ENCODE measurements around the gene CEP85L.

CEP85L gene

GRCh38 chr6:118618676-118619377 lies 32.6 kb downstream of the CEP85L start:
- peak; percentile 50 for DNase-seq

GRCh38 chr6:118617417-118617816 lies 34.0 kb downstream of the CEP85L start:
- DNase-seq, result no peak

- DNase-seq, result no peak
Measured at GRCh38 chr6:118611334-118611733, 40.1 kb downstream of the CEP85L start.

- DNase-seq, result no peak
Measured at GRCh38 chr6:118606858-118607257, 44.5 kb downstream of the CEP85L start.

- no peak for DNase-seq
Measured at GRCh38 chr6:118606268-118606667, 45.1 kb downstream of the CEP85L start.

- no peak for DNase-seq
Measured at GRCh38 chr6:118603372-118603771, 48.0 kb downstream of the CEP85L start.

GRCh38 chr6:118602300-118602699 lies 49.1 kb downstream of the CEP85L start:
- DNase-seq, result no peak

GRCh38 chr6:118598324-118598723 lies 53.1 kb downstream of the CEP85L start:
- DNase-seq, result no peak

- DNase-seq, result no peak
Measured at GRCh38 chr6:118597636-118598035, 53.8 kb downstream of the CEP85L start.

GRCh38 chr6:118596774-118597320 lies 54.5 kb downstream of the CEP85L start:
- no peak for DNase-seq

GRCh38 chr6:118594877-118595276 lies 56.5 kb downstream of the CEP85L start:
- DNase-seq, result no peak

GRCh38 chr6:118591897-118592296 lies 59.5 kb downstream of the CEP85L start:
- DNase-seq, result no peak

- DNase-seq, result no peak
Measured at GRCh38 chr6:118589649-118590365, 61.6 kb downstream of the CEP85L start.

- no peak for DNase-seq
Measured at GRCh38 chr6:118589186-118589585, 62.2 kb downstream of the CEP85L start.

- no peak for DNase-seq
Measured at GRCh38 chr6:118588626-118589025, 62.8 kb downstream of the CEP85L start.

- DNase-seq, result no peak
Measured at GRCh38 chr6:118586746-118587485, 64.5 kb downstream of the CEP85L start.

GRCh38 chr6:118584911-118585310 lies 66.5 kb downstream of the CEP85L start:
- no peak for DNase-seq

GRCh38 chr6:118581489-118581959 lies 69.9 kb downstream of the CEP85L start:
- DNase-seq, result no peak

GRCh38 chr6:118580585-118581419 lies 70.6 kb downstream of the CEP85L start:
- DNase-seq, result no peak

- DNase-seq, result no peak
Measured at GRCh38 chr6:118579786-118580185, 71.6 kb downstream of the CEP85L start.

- DNase-seq, result no peak
Measured at GRCh38 chr6:118578617-118579016, 72.8 kb downstream of the CEP85L start.

GRCh38 chr6:118577972-118578371 lies 73.4 kb downstream of the CEP85L start:
- no peak for DNase-seq
